Transverse colon (tissue), 4 donors: ENCODE data around the gene RPRD1B. TPM values are rescaled to one million over a fixed set of nuclear protein-coding genes. Genes with fewer than 3 reads are reported as not detected.

Source experiments
- DNase-seq: peaks from one replicate; pipeline ENCODE4 v3.0.0-alpha.2; 2019
- H3K27ac ChIP-seq, 4 donors: fragments of 200-600 bp; sonication (generic); 2 replicates each; pipeline ENCODE4 v1.5.1; 2016 to 2018; ENCODE audit warnings: inconsistent platforms in 4 of 4
- H3K27me3 ChIP-seq: fragments of 200-600 bp; sonication (generic); 2 replicates; pipeline ENCODE4 v1.5.1; 2017; ENCODE audit warnings: inconsistent platforms
- H3K36me3 ChIP-seq, 4 donors: fragments of 200-600 bp; sonication (generic); 2 replicates each; pipeline ENCODE4 v1.5.1; 2017 to 2019; ENCODE audit warnings: inconsistent platforms in 4 of 4
- H3K4me1 ChIP-seq, 4 donors: fragments of 200-600 bp; sonication (generic); 2 replicates each; pipeline ENCODE4 v1.5.1; 2017 to 2020; ENCODE audit warnings: inconsistent platforms in 4 of 4
- H3K4me3 ChIP-seq, 4 donors: fragments of 200-600 bp; sonication (generic); 1 replicate in 1 of 4; 2 replicates in 3 of 4; pipeline versions ENCODE4 v1.5.1 to v1.6.1; 2017 to 2019; ENCODE audit warnings: inconsistent platforms in 4 of 4
- H3K9me3 ChIP-seq, 2 donors: fragments of 200-600 bp; sonication (generic); 2 replicates each; pipeline ENCODE4 v1.5.1; 2017 to 2019; ENCODE audit warnings: inconsistent platforms in 2 of 2
- CTCF ChIP-seq, 5 experiments: fragments of 200-600 bp in 3 of 5; fragments of 450-650 bp in 2 of 5; sonication (generic) in 3 of 5; IDR thresholded peaks; 1 replicate in 2 of 5; 2 replicates in 3 of 5; pipeline ENCODE4 v1.5.1; 2016 to 2017; ENCODE audit warnings: antibody characterized with exemption in 5 of 5, inconsistent platforms in 3 of 5, mild to moderate bottlenecking in 2 of 5, moderate library complexity in 1 of 5
- EP300 ChIP-seq: sonication (generic); formaldehyde crosslinking; IDR thresholded peaks from one replicate; pipeline ENCODE4 v1.6.1; 2017; ENCODE audit warnings: antibody characterized with exemption, low read depth
- POLR2A ChIP-seq: fragments of 450-650 bp; IDR thresholded peaks from one replicate; pipeline ENCODE4 v1.6.1; 2016; ENCODE audit warnings: antibody characterized with exemption, mild to moderate bottlenecking, moderate library complexity
- POLR2AphosphoS5 ChIP-seq, 3 donors: sonication (generic); formaldehyde crosslinking; IDR thresholded peaks; one replicate each; pipeline ENCODE4 v1.6.1; 2016; ENCODE audit warnings: antibody characterized with exemption in 3 of 3
- WGBS, 2 donors: methylation state at CpG; one replicate each; pipeline ENCODE4 v1.1.5; 2018; ENCODE audit warnings: low coverage in 1 of 2; 5-methylcytosine and 5-hydroxymethylcytosine counted together
- in situ Hi-C, 4 donors: fragments of 200-750 bp; cut with MboI; loops; one replicate each; pipeline versions ENCODE4 v1.15.0 to v1.15.1; 2017; ENCODE audit warnings: low sequenced_read_pairs in 3 of 4, low pct_ligation_motif_present in 1 of 4, low pct_unique_long_range_greater_than_20kb in 1 of 4
- intact Hi-C: fragments of 100-400 bp; cut with DNase I; formaldehyde crosslinking; loops from one replicate; pipeline ENCODE4 v1.15.1; 2023; ENCODE audit warnings: low total_unique reads
- total RNA-seq, 4 donors: library from RNA; depleted of rRNA; stranded (reverse); fragments of >200 nt; gene quantifications; one replicate each; pipeline ENCODE4 v1.1.0, GENCODE V29; 2016

RPRD1B gene
- total RNA-seq, 4 donors from 2014 or later = 16.5 to 35.9 (median 21.0) TPM

DNA sequence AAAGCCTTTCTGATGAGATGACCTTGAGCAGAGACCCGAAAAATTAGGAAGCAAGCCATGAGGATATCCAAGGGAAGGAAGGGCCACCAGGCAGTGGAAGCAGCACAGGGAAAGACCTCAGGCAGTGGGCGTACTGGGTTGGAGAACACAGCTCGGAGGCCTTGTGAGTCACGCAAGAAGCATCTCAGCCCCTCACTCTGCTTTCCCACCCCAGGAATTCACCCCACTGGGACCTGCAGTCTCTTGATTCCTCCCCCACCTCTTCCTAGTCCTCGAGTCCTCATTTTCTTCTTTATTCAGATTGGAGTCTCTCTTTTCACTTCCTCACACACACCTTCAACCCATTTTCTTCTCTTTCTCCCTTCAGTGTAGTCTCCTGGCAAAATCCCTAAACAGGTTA lies 27.0 kb downstream of the RPRD1B start:
- 84 to 91% methylated on average over 5 of the region's 5 CpGs for WGBS, 2 donors
- no peak overlapping the region for H3K4me3 ChIP-seq
- intact Hi-C loops (loop anchor here (2.0 kb wide), 1 partner anchor 156 kb away; no protein-coding TSS in a partner anchor), in situ Hi-C loops (loop anchor here in 3 of 4 donors (10.0 to 25.0 kb wide), 4 partner anchors 102 to 352 kb away; partner anchors contain the start of gene TGM2 (in 2 of the 3))
- TF ChIP-seq EP300 (no peak), POLR2A (no peak), POLR2AphosphoS5 (IDR thresholded peaks at IDR 0.05) (no peak), CTCF (IDR thresholded peaks at IDR 0.05) (no peak)
- H3K27ac ChIP-seq = no peak overlapping the region
- no peak for DNase-seq
- no peaks in the 10 kb centered on the region for H3K27me3 ChIP-seq
- no peaks in the 10 kb centered on the region for H3K9me3 ChIP-seq
- peaks cover 0 to 5% (median 0%) of the 10 kb centered on the region in 4 donors for H3K4me1 ChIP-seq
- H3K36me3 ChIP-seq = peaks cover 0 to 53% (median 23%) of the 10 kb centered on the region in 4 donors

- no peak overlapping the region for H3K4me3 ChIP-seq
- H3K36me3 ChIP-seq = peaks cover 0 to 58% (median 25%) of the 10 kb centered on the region in 4 donors
- peaks cover 0 to 5% (median 0%) of the 10 kb centered on the region in 4 donors for H3K4me1 ChIP-seq
- in situ Hi-C loops (loop anchor here in 3 of 4 donors (10.0 to 25.0 kb wide), 4 partner anchors 101 to 351 kb away; partner anchors contain the start of gene TGM2 (in 2 of the 3)), intact Hi-C loops (loop anchor here (2.0 kb wide), 1 partner anchor 156 kb away; no protein-coding TSS in a partner anchor)
- H3K27ac ChIP-seq = no peak overlapping the region
- H3K27me3 ChIP-seq = no peaks in the 10 kb centered on the region
- WGBS, 2 donors = 73 to 82% methylated on average over 4 of the region's 4 CpGs
- no peaks in the 10 kb centered on the region for H3K9me3 ChIP-seq
- DNase-seq = no peak
- no peak for TF ChIP-seq EP300
- no peak for TF ChIP-seq CTCF (IDR thresholded peaks at IDR 0.05)
- TF ChIP-seq POLR2A = no peak
- no peak for TF ChIP-seq POLR2AphosphoS5 (IDR thresholded peaks at IDR 0.05)
These were observed 27.6 kb downstream of the RPRD1B start for GRCh38 chr20:38061109-38061508.

DNA sequence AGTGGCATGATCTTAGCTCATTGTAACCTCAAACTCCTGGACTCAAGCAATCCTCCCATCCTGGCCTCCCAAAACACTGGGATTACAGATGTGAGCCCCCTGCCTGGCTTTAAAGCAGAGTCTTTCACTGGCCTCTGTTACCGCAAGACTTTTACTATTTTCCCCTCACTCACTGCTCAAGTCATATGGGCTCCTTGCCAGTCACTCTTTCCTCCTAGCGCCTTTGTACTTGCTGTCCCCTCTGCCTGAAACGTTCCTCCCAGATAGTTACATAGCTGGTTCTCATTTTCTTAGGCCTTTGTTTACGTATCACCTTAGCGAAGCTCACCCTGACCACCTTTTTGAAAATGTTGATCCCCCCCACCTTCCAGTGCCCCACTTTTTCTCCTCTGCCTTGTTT lies 29.3 kb downstream of the RPRD1B start:
- Histone ChIP-seq H3K9me3 (no peaks in the 10 kb centered on the region), H3K27me3 (no peaks in the 10 kb centered on the region), H3K4me3 (no peak overlapping the region), H3K36me3 (peaks cover 0 to 70% (median 31%) of the 10 kb centered on the region in 4 donors), H3K4me1 (no peaks in the 10 kb centered on the region), H3K27ac (no peak overlapping the region)
- DNase-seq = no peak
- WGBS, 2 donors = 85% methylated on average over 5 of the region's 5 CpGs
- in situ Hi-C loops (loop anchor here in 3 of 4 donors (10.0 to 25.0 kb wide), 4 partner anchors 99 to 349 kb away; partner anchors contain the start of gene TGM2 (in 2 of the 3)), intact Hi-C loops (no loop called here)
- TF ChIP-seq CTCF (IDR thresholded peaks at IDR 0.05) = no peak
- TF ChIP-seq EP300 = no peak
- no peak for TF ChIP-seq POLR2AphosphoS5 (IDR thresholded peaks at IDR 0.05)
- TF ChIP-seq POLR2A = no peak

DNA sequence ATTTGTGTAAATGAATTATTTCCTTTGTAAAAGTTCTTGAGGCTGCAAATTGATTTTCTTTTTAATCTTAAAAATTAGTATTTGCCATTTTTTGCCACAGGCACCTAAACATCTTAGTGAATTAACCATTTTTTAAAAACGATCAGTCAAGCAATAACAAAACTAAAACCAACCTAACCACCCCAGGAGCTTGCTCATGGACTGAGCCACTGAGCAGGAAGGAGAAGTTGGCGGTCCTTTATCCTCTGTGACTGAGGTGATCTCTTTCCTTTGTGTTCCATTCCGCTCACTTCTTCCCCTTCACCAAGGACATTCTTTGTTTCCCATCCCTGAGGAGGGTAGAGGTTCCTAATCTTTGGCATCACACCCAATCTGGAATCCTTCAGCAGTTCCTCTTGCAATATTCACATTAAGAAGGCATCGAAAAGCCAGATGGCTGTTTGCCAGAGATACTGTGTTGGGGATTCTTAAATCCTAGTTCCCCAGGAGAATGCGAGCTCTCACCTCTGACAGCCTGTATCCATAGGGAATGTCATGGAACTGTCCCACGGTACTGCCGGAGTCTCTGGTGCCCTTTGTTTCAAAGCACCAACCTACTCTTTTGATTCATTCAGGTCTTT lies 30.5 kb downstream of the RPRD1B start:
- Histone ChIP-seq H3K4me1 (no peaks in the 10 kb centered on the region), H3K27me3 (no peaks in the 10 kb centered on the region), H3K36me3 (peaks cover 0 to 70% (median 26%) of the 10 kb centered on the region in 4 donors), H3K9me3 (no peaks in the 10 kb centered on the region), H3K4me3 (no peak overlapping the region), H3K27ac (no peak overlapping the region)
- intact Hi-C loops = no loop called here
- in situ Hi-C loops = loop anchor here in 3 of 4 donors (10.0 to 25.0 kb wide), 4 partner anchors 98 to 348 kb away; partner anchors contain the start of gene TGM2 (in 2 of the 3)
- WGBS, 2 donors = 82 to 86% methylated on average over 4 to 7 of the region's 7 CpGs
- no peak for DNase-seq
- TF ChIP-seq POLR2AphosphoS5 (IDR thresholded peaks at IDR 0.05) = no peak
- TF ChIP-seq EP300 = no peak
- no peak for TF ChIP-seq POLR2A
- no peak for TF ChIP-seq CTCF (IDR thresholded peaks at IDR 0.05)
